B cell (primary cell): ENCODE data around the gene ABHD17C.

Experiments used
- EZH2 ChIP-seq: IDR thresholded peaks from 2 replicates; pipeline ENCODE4 v1.6.1; 2012; ENCODE audit warnings: borderline replicate concordance, low read depth, mild to moderate bottlenecking, moderate library complexity, low read length; ENCODE audit not compliant: insufficient read depth, poor library complexity, severe bottlenecking
- TF ChIP-seq, protein P1 (sequence below): fragments of 200-600 bp; IDR thresholded peaks from one replicate; pipeline ENCODE4 v1.8.0; 2022; ENCODE audit warnings: antibody characterized with exemption, mild to moderate bottlenecking

DNA sequence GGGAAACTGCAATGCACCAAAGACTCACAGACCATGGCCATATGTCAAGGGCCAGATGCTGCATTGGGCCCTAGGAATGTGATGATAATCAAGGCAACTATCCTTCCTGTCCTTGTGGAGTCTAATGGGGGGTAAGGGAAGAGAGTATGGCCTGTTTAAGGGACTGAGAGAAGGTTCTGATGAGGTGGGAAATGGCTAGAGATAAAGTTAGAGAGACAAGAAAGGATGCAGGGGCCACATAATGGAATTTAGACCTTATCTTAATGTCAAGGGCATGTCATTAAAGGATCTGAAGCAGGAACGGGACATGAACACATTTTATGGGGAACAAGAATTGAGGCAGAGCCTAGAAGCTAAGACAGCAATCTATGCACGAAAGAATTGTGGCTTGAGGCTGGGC lies 30.0 kb upstream of the ABHD17C start:
- TF ChIP-seq, protein P1, sequence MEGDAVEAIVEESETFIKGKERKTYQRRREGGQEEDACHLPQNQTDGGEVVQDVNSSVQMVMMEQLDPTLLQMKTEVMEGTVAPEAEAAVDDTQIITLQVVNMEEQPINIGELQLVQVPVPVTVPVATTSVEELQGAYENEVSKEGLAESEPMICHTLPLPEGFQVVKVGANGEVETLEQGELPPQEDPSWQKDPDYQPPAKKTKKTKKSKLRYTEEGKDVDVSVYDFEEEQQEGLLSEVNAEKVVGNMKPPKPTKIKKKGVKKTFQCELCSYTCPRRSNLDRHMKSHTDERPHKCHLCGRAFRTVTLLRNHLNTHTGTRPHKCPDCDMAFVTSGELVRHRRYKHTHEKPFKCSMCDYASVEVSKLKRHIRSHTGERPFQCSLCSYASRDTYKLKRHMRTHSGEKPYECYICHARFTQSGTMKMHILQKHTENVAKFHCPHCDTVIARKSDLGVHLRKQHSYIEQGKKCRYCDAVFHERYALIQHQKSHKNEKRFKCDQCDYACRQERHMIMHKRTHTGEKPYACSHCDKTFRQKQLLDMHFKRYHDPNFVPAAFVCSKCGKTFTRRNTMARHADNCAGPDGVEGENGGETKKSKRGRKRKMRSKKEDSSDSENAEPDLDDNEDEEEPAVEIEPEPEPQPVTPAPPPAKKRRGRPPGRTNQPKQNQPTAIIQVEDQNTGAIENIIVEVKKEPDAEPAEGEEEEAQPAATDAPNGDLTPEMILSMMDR: no peak
- TF ChIP-seq EZH2: no peak
